WTC11 (cell line): ENCODE data around the gene PARD6A. TPM values are rescaled to one million over a fixed set of nuclear protein-coding genes. Genes with fewer than 3 reads are reported as not detected.

Experiments used
- ATAC-seq: fragments of 200-7000 bp; cut with Tn5 transposase; 2 replicates; pipeline ENCODE4 v1.10.0; 2021; ENCODE audit warnings: mild to moderate bottlenecking, moderate library complexity
- CTCF ChIA-PET: fragments of 300-600 bp; sonication (Branson Sonifier 250); formaldehyde crosslinking; loops from one replicate; lab custom pipeline; 2021; ENCODE audit warnings: antibody characterized with exemption; lab: Charles Lee
- POLR2A ChIA-PET: fragments of 350-600 bp; sonication (Branson Sonifier 250); formaldehyde crosslinking; loops from one replicate; lab custom pipeline; 2021; ENCODE audit warnings: antibody characterized with exemption; lab: Charles Lee
- DNase-seq: peaks from one replicate; pipeline ENCODE4 v3.0.0; 2021; ENCODE audit warnings: low spot score
- H3K27ac Mint-ChIP-seq: 2 replicates; pipeline ENCODE4 v1.8.0; 2021; ENCODE audit warnings: mixed read lengths
- H3K27me3 Mint-ChIP-seq: 2 replicates; pipeline ENCODE4 v1.8.0; 2021; ENCODE audit warnings: low read depth, mild to moderate bottlenecking, moderate library complexity, mixed read lengths
- H3K36me3 Mint-ChIP-seq: 2 replicates; pipeline ENCODE4 v1.8.0; 2021; ENCODE audit warnings: mixed read lengths
- H3K4me1 Mint-ChIP-seq: 2 replicates; pipeline ENCODE4 v1.8.0; 2022; ENCODE audit warnings: mixed read lengths
- H3K4me3 Mint-ChIP-seq: 2 replicates; pipeline ENCODE4 v1.8.0; 2021; ENCODE audit warnings: mild to moderate bottlenecking, moderate library complexity, mixed read lengths
- H3K9me3 Mint-ChIP-seq: 2 replicates; pipeline ENCODE4 v1.8.0; 2021; ENCODE audit warnings: mixed read lengths
- ATF6 ChIP-seq: sonication (generic); formaldehyde crosslinking; IDR thresholded peaks from 2 replicates; pipeline ENCODE4 v1.8.1; 2023; ENCODE audit warnings: mild to moderate bottlenecking, missing genetic modification reagents
- CBFB ChIP-seq: sonication (generic); formaldehyde crosslinking; IDR thresholded peaks from 2 replicates; pipeline ENCODE4 v1.8.1; 2022; ENCODE audit warnings: mild to moderate bottlenecking, low read depth, missing genetic modification reagents
- ELF4 ChIP-seq: sonication (generic); formaldehyde crosslinking; IDR thresholded peaks from 2 replicates; pipeline ENCODE4 v1.8.1; 2022; ENCODE audit warnings: low read depth, mild to moderate bottlenecking, moderate library complexity, missing genetic modification reagents
- GRHL2 ChIP-seq: fragments of 250-450 bp; sonication (Bioruptor Pico); IDR thresholded peaks from 2 replicates; pipeline ENCODE4 v1.8.0; 2022; ENCODE audit warnings: mild to moderate bottlenecking, moderate library complexity; ENCODE audit not compliant: insufficient replicate concordance, severe bottlenecking
- HMGXB4 ChIP-seq: sonication (generic); formaldehyde crosslinking; IDR thresholded peaks from 2 replicates; pipeline ENCODE4 v1.8.1; 2023; ENCODE audit warnings: mild to moderate bottlenecking, moderate library complexity, missing genetic modification reagents
- IRF1 ChIP-seq: sonication (generic); formaldehyde crosslinking; IDR thresholded peaks from 2 replicates; pipeline ENCODE4 v1.8.0; 2023; ENCODE audit warnings: missing genetic modification reagents
- JUN ChIP-seq: sonication (generic); formaldehyde crosslinking; IDR thresholded peaks from 2 replicates; pipeline ENCODE4 v1.8.0; 2023; ENCODE audit warnings: mild to moderate bottlenecking, missing genetic modification reagents
- NFYB ChIP-seq: sonication (generic); formaldehyde crosslinking; conservative IDR thresholded peaks from 2 replicates; pipeline ENCODE4 v1.8.0; 2022; ENCODE audit warnings: low read depth, missing genetic modification reagents
- NR1H2 ChIP-seq: sonication (generic); formaldehyde crosslinking; IDR thresholded peaks from 2 replicates; pipeline ENCODE4 v1.9.0; 2021; ENCODE audit warnings: mild to moderate bottlenecking, moderate library complexity, missing genetic modification reagents
- NR3C1 ChIP-seq: sonication (generic); formaldehyde crosslinking; conservative IDR thresholded peaks from 2 replicates; pipeline ENCODE4 v1.8.1; 2023; ENCODE audit warnings: low read depth, mild to moderate bottlenecking, missing genetic modification reagents
- SMAD4 ChIP-seq: sonication (generic); formaldehyde crosslinking; IDR thresholded peaks from 2 replicates; pipeline ENCODE4 v1.8.0; 2022; ENCODE audit warnings: mild to moderate bottlenecking, missing genetic modification reagents
- SP1 ChIP-seq: sonication (generic); formaldehyde crosslinking; conservative IDR thresholded peaks from 2 replicates; pipeline ENCODE4 v1.8.1; 2022; ENCODE audit warnings: missing genetic modification reagents
- ZNF138 ChIP-seq: sonication (generic); formaldehyde crosslinking; conservative IDR thresholded peaks from 2 replicates; pipeline ENCODE4 v1.8.1; 2022; ENCODE audit warnings: mild to moderate bottlenecking, moderate library complexity, missing genetic modification reagents
- ZNF232 ChIP-seq: sonication (generic); formaldehyde crosslinking; IDR thresholded peaks from 2 replicates; pipeline ENCODE4 v1.8.0; 2022; ENCODE audit warnings: mild to moderate bottlenecking, missing genetic modification reagents
- ZNF396 ChIP-seq: fragments of 250-450 bp; sonication (Bioruptor Pico); IDR thresholded peaks from 2 replicates; pipeline ENCODE4 v1.8.0; 2021; ENCODE audit warnings: mild to moderate bottlenecking, moderate library complexity, borderline replicate concordance
- ZNF425 ChIP-seq: fragments of 250-450 bp; sonication (Bioruptor Pico); conservative IDR thresholded peaks from 2 replicates; pipeline ENCODE4 v1.9.0; 2021; ENCODE audit warnings: mild to moderate bottlenecking
- total RNA-seq: library from RNA; stranded (reverse); gene quantifications from 3 replicates; pipeline ENCODE4 v1.2.3, GENCODE V29; 2021
- TF ChIP-seq, protein P1 (sequence below): sonication (generic); formaldehyde crosslinking; IDR thresholded peaks from 2 replicates; pipeline ENCODE4 v1.8.1; 2023; ENCODE audit warnings: mild to moderate bottlenecking, missing genetic modification reagents, borderline replicate concordance
- TF ChIP-seq, protein P2 (sequence below): fragments of 250-450 bp; sonication (Bioruptor Pico); IDR thresholded peaks from 2 replicates; pipeline ENCODE4 v1.9.0; 2021; ENCODE audit warnings: mild to moderate bottlenecking, borderline replicate concordance

The PARD6A gene
- total RNA-seq, 1 experiment from 2014 or later, result 17.1 TPM

DNA sequence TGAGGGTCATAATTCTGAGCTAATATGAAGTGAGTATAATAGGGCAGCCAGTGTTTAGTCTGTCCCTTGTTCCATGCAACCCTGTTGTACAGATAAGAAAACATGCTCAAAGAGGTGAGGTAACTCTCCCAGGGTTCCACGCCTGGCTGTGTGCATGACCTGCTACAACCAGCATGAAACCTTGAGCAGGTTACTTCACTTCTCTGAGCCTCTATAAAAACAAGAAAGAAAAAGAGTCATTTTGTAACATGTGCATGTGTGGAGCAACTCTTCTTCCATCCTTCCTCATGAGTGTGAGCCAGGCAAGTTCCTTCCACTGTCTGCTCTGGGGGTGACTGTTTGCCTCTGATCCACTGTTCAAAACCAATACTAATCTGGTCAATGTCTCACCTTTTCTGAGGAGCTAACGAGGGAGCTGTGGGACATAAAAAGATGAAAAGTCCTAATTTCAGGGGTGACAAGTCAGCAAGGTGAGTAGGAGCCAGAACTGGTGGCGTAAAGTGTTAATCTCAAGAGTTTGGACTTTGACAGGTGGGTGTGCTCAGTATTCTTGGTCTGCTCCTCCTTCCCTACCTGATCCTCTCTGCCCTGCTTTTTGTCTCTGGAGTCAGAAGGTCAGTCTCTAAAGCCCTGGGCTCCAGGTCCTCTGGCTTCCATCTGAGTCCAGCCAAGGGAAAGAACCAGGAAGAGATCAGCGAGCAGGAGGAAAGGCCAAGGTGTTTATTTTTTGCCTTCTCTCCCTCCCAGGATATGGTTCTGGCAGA is 36.8 kb downstream of the PARD6A start:
- H3K9me3 Mint-ChIP-seq, result no peaks in the 10 kb centered on the region
- no peaks in the 10 kb centered on the region for H3K27me3 Mint-ChIP-seq
- ATAC-seq, result no peak
- DNase-seq, result no peak
- POLR2A ChIA-PET, result no interaction called here
- no peaks in the 10 kb centered on the region for H3K4me1 Mint-ChIP-seq
- no peak for TF ChIP-seq ZNF425 (CRISPR knock-in tag)
- TF ChIP-seq, all 79 proteins: peak for 0
- Mint-ChIP-seq H3K27ac (0 out of 2 replicates have a peak overlapping the region, but pooled peaks have one; percentile 26), H3K4me3 (no peak overlapping the region), H3K36me3 (peaks cover 6% of the 10 kb centered on the region; the same call in 1 of the 2 replicates)
- CTCF ChIA-PET, result no interaction called here

DNA sequence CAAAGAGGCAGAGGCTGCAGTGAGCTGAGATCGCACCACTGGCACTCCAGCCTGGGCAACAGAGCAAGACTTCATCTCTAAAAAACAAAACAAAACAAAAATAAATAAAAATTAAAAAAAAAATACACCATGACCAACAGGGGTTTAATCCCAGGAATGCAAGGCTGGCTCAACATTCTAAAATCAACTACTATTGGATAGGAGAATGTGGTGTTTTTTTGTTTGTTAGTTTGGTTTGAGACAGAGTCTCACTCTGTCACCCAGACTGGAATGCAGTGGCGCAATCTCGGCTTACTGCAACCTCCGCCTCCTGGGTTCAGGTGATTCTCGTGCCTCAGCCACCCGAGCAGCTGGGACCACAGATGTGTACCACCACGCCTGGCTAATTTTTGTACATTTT is 38.5 kb downstream of the PARD6A start:
- no peaks in the 10 kb centered on the region for H3K27me3 Mint-ChIP-seq
- DNase-seq (no peak), ATAC-seq (no peak)
- no peak overlapping the region for H3K4me3 Mint-ChIP-seq
- peaks cover 6% of the 10 kb centered on the region; the same call in 1 of the 2 replicates for H3K36me3 Mint-ChIP-seq
- no peak overlapping the region for H3K27ac Mint-ChIP-seq
- H3K9me3 Mint-ChIP-seq, result no peaks in the 10 kb centered on the region
- POLR2A ChIA-PET, result no interaction called here
- TF ChIP-seq HMGXB4 (no peak), ELF4 (CRISPR knock-in tag) (no peak), JUN (CRISPR knock-in tag) (no peak), ZNF396 (no peak), ZNF138 (CRISPR knock-in tag) (no peak), ZNF232 (no peak), GRHL2 (CRISPR knock-in tag) (no peak), NFYB (CRISPR knock-in tag) (no peak), NR3C1 (CRISPR knock-in tag) (no peak), ATF6 (CRISPR knock-in tag) (no peak), SP1 (CRISPR knock-in tag) (no peak), CBFB (CRISPR knock-in tag) (no peak), IRF1 (CRISPR knock-in tag) (no peak), SMAD4 (CRISPR knock-in tag) (no peak), NR1H2 (CRISPR knock-in tag) (no peak)
- TF ChIP-seq, protein P1, sequence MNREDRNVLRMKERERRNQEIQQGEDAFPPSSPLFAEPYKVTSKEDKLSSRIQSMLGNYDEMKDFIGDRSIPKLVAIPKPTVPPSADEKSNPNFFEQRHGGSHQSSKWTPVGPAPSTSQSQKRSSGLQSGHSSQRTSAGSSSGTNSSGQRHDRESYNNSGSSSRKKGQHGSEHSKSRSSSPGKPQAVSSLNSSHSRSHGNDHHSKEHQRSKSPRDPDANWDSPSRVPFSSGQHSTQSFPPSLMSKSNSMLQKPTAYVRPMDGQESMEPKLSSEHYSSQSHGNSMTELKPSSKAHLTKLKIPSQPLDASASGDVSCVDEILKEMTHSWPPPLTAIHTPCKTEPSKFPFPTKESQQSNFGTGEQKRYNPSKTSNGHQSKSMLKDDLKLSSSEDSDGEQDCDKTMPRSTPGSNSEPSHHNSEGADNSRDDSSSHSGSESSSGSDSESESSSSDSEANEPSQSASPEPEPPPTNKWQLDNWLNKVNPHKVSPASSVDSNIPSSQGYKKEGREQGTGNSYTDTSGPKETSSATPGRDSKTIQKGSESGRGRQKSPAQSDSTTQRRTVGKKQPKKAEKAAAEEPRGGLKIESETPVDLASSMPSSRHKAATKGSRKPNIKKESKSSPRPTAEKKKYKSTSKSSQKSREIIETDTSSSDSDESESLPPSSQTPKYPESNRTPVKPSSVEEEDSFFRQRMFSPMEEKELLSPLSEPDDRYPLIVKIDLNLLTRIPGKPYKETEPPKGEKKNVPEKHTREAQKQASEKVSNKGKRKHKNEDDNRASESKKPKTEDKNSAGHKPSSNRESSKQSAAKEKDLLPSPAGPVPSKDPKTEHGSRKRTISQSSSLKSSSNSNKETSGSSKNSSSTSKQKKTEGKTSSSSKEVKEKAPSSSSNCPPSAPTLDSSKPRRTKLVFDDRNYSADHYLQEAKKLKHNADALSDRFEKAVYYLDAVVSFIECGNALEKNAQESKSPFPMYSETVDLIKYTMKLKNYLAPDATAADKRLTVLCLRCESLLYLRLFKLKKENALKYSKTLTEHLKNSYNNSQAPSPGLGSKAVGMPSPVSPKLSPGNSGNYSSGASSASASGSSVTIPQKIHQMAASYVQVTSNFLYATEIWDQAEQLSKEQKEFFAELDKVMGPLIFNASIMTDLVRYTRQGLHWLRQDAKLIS, result no peak
- TF ChIP-seq, protein P2, sequence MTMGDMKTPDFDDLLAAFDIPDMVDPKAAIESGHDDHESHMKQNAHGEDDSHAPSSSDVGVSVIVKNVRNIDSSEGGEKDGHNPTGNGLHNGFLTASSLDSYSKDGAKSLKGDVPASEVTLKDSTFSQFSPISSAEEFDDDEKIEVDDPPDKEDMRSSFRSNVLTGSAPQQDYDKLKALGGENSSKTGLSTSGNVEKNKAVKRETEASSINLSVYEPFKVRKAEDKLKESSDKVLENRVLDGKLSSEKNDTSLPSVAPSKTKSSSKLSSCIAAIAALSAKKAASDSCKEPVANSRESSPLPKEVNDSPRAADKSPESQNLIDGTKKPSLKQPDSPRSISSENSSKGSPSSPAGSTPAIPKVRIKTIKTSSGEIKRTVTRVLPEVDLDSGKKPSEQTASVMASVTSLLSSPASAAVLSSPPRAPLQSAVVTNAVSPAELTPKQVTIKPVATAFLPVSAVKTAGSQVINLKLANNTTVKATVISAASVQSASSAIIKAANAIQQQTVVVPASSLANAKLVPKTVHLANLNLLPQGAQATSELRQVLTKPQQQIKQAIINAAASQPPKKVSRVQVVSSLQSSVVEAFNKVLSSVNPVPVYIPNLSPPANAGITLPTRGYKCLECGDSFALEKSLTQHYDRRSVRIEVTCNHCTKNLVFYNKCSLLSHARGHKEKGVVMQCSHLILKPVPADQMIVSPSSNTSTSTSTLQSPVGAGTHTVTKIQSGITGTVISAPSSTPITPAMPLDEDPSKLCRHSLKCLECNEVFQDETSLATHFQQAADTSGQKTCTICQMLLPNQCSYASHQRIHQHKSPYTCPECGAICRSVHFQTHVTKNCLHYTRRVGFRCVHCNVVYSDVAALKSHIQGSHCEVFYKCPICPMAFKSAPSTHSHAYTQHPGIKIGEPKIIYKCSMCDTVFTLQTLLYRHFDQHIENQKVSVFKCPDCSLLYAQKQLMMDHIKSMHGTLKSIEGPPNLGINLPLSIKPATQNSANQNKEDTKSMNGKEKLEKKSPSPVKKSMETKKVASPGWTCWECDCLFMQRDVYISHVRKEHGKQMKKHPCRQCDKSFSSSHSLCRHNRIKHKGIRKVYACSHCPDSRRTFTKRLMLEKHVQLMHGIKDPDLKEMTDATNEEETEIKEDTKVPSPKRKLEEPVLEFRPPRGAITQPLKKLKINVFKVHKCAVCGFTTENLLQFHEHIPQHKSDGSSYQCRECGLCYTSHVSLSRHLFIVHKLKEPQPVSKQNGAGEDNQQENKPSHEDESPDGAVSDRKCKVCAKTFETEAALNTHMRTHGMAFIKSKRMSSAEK (CRISPR knock-in tag), result no peak
- CTCF ChIA-PET, result no interaction called here
- H3K4me1 Mint-ChIP-seq, result no peaks in the 10 kb centered on the region
